Erythroblast (primary cell): Measurements from ENCODE around the gene CNTN6.

Experiments
- GATA1 ChIP-seq: IDR thresholded peaks from 2 replicates; pipeline ENCODE4 v1.6.1; 2011; ENCODE audit warnings: low read depth, mild to moderate bottlenecking, control low read depth, low read length, moderate library complexity
- POLR2A ChIP-seq: IDR thresholded peaks from 2 replicates; pipeline ENCODE4 v1.6.1; 2011; ENCODE audit warnings: mild to moderate bottlenecking, low read length

- TF ChIP-seq POLR2A = no peak
- TF ChIP-seq GATA1 = no peak
These were observed 103.1 kb downstream of the CNTN6 start for GRCh38 chr3:1195947-1196346.
